SJCRH30 (cell line): ENCODE measurements around the gene TRPT1. TPM values are rescaled to one million over a fixed set of nuclear protein-coding genes. Genes with fewer than 3 reads are reported as not detected.
A peak's percentile ranks its signal among the peaks of the same experiment; 100 is the strongest.

ENCODE experiments used
- DNase-seq, 2 experiments: peaks; one replicate each; pipeline ENCODE4 v3.0.0-alpha.2; 2015 to 2020
- H3K27ac ChIP-seq: fragments of 250-450 bp; sonication (Bioruptor Pico); 2 replicates; pipeline ENCODE4 v1.5.1; 2020; ENCODE audit warnings: mild to moderate bottlenecking, moderate library complexity
- H3K27me3 ChIP-seq: fragments of 250-450 bp; sonication (Bioruptor Pico); 2 replicates; pipeline ENCODE4 v1.5.1; 2020; ENCODE audit warnings: mild to moderate bottlenecking, moderate library complexity
- H3K36me3 ChIP-seq: fragments of 250-450 bp; sonication (Bioruptor Pico); 2 replicates; pipeline ENCODE4 v1.5.1; 2020; ENCODE audit warnings: mild to moderate bottlenecking, moderate library complexity
- H3K4me1 ChIP-seq: fragments of 250-450 bp; sonication (Bioruptor Pico); 2 replicates; pipeline ENCODE4 v1.5.1; 2020; ENCODE audit warnings: mild to moderate bottlenecking, moderate library complexity
- H3K4me3 ChIP-seq: fragments of 250-450 bp; sonication (Bioruptor Pico); 2 replicates; pipeline ENCODE4 v1.5.1; 2020; ENCODE audit warnings: mild to moderate bottlenecking, moderate library complexity
- H3K9me3 ChIP-seq: fragments of 250-450 bp; sonication (Bioruptor Pico); replicated peaks from 2 replicates; pipeline ENCODE4 v1.5.1; 2020; ENCODE audit warnings: mild to moderate bottlenecking, moderate library complexity
- total RNA-seq: library from RNA; depleted of rRNA; stranded (reverse); fragments of >200 nt; shearing (Covaris generic); gene quantifications from 2 replicates; pipeline ENCODE4 v1.2.3, GENCODE V29; 2014

The TRPT1 gene
- total RNA-seq, 1 experiment from 2014 or later, result 24.9 TPM

- Histone ChIP-seq H3K4me3 (no peak overlapping the region), H3K4me1 (peaks cover 6% of the 10 kb centered on the region), H3K27ac (no peak overlapping the region), H3K36me3 (no peaks in the 10 kb centered on the region; the same call in 1 of the 2 replicates), H3K27me3 (no peaks in the 10 kb centered on the region), H3K9me3 (no peaks in the 10 kb centered on the region)
- no peak for DNase-seq
These were observed 5.2 kb downstream of the TRPT1 start for GRCh38 chr11:64220798-64221197.

- Histone ChIP-seq H3K36me3 (no peaks in the 10 kb centered on the region; the same call in 1 of the 2 replicates), H3K27ac (no peak overlapping the region), H3K4me3 (no peak overlapping the region), H3K9me3 (no peaks in the 10 kb centered on the region), H3K27me3 (no peaks in the 10 kb centered on the region), H3K4me1 (peaks cover 6% of the 10 kb centered on the region)
- no peak for DNase-seq
These were observed 5.7 kb downstream of the TRPT1 start for GRCh38 chr11:64220271-64220670.

GRCh38 chr11:64219755-64220154 lies 6.2 kb downstream of the TRPT1 start:
- Histone ChIP-seq H3K4me3 (no peak overlapping the region), H3K27me3 (no peaks in the 10 kb centered on the region), H3K4me1 (peaks cover 4% of the 10 kb centered on the region), H3K9me3 (no peaks in the 10 kb centered on the region), H3K27ac (no peak overlapping the region), H3K36me3 (peaks cover 2% of the 10 kb centered on the region; the same call in 1 of the 2 replicates)
- no peak for DNase-seq

GRCh38 chr11:64219354-64219684 lies 6.7 kb downstream of the TRPT1 start:
- peaks cover 2% of the 10 kb centered on the region; the same call in 1 of the 2 replicates for H3K4me1 ChIP-seq
- no peak overlapping the region for H3K27ac ChIP-seq
- no peak for DNase-seq
- no peaks in the 10 kb centered on the region for H3K9me3 ChIP-seq
- no peaks in the 10 kb centered on the region for H3K27me3 ChIP-seq
- H3K36me3 ChIP-seq, result peaks cover 2% of the 10 kb centered on the region; the same call in 1 of the 2 replicates
- no peak overlapping the region for H3K4me3 ChIP-seq

- 0 out of 2 replicates have a peak, but pooled peaks cover 2% of the 10 kb centered on the region for H3K4me1 ChIP-seq
- peaks cover 2% of the 10 kb centered on the region; the same call in 1 of the 2 replicates for H3K36me3 ChIP-seq
- no peak overlapping the region for H3K4me3 ChIP-seq
- no peaks in the 10 kb centered on the region for H3K27me3 ChIP-seq
- H3K9me3 ChIP-seq, result no peaks in the 10 kb centered on the region
- no peak for DNase-seq
- no peak overlapping the region for H3K27ac ChIP-seq
These were observed 7.2 kb downstream of the TRPT1 start for GRCh38 chr11:64218628-64219353.

GRCh38 chr11:64216879-64217278 lies 9.1 kb downstream of the TRPT1 start:
- no peak for DNase-seq
- no peak overlapping the region for H3K27ac ChIP-seq
- H3K36me3 ChIP-seq, result 0 out of 2 replicates have a peak, but pooled peaks cover 2% of the 10 kb centered on the region
- H3K4me3 ChIP-seq, result no peak overlapping the region
- H3K27me3 ChIP-seq, result no peaks in the 10 kb centered on the region
- no peaks in the 10 kb centered on the region for H3K4me1 ChIP-seq
- no peaks in the 10 kb centered on the region for H3K9me3 ChIP-seq

- no peaks in the 10 kb centered on the region for H3K9me3 ChIP-seq
- H3K4me1 ChIP-seq, result peaks cover 22% of the 10 kb centered on the region
- H3K4me3 ChIP-seq, result no peak overlapping the region
- no peak for DNase-seq
- no peak overlapping the region for H3K27ac ChIP-seq
- peaks cover 4% of the 10 kb centered on the region for H3K36me3 ChIP-seq
- no peaks in the 10 kb centered on the region for H3K27me3 ChIP-seq
These were observed 14.7 kb downstream of the TRPT1 start for GRCh38 chr11:64211181-64211872.

- Histone ChIP-seq H3K4me3 (no peak overlapping the region), H3K27me3 (no peaks in the 10 kb centered on the region), H3K27ac (no peak overlapping the region), H3K9me3 (no peaks in the 10 kb centered on the region), H3K36me3 (peaks cover 13% of the 10 kb centered on the region), H3K4me1 (peaks cover 31% of the 10 kb centered on the region)
- no peak for DNase-seq
These were observed 15.5 kb downstream of the TRPT1 start for GRCh38 chr11:64210301-64211020.

- Histone ChIP-seq H3K27ac (no peak overlapping the region), H3K36me3 (peaks cover 19% of the 10 kb centered on the region), H3K4me3 (no peak overlapping the region), H3K4me1 (peaks cover 40% of the 10 kb centered on the region), H3K9me3 (no peaks in the 10 kb centered on the region), H3K27me3 (no peaks in the 10 kb centered on the region)
- no peak for DNase-seq
These were observed 16.5 kb downstream of the TRPT1 start for GRCh38 chr11:64209563-64209843.

- H3K4me1 ChIP-seq, result peaks cover 44% of the 10 kb centered on the region
- peak overlapping the region; percentile 94 for H3K27ac ChIP-seq
- H3K9me3 ChIP-seq, result no peaks in the 10 kb centered on the region
- H3K36me3 ChIP-seq, result peaks cover 21% of the 10 kb centered on the region
- H3K27me3 ChIP-seq, result no peaks in the 10 kb centered on the region
- no peak overlapping the region for H3K4me3 ChIP-seq
- DNase-seq, result no peak
These were observed 17.0 kb downstream of the TRPT1 start for GRCh38 chr11:64208796-64209562.

- H3K27ac ChIP-seq, result peak overlapping the region; percentile 94
- peaks cover 47% of the 10 kb centered on the region for H3K4me1 ChIP-seq
These were observed 17.7 kb downstream of the TRPT1 start for GRCh38 chr11:64208086-64208795.

GRCh38 chr11:64207256-64208085 lies 18.5 kb downstream of the TRPT1 start:
- Histone ChIP-seq H3K4me1 (peaks cover 47% of the 10 kb centered on the region), H3K27me3 (no peaks in the 10 kb centered on the region), H3K4me3 (peak overlapping the region; percentile 33), H3K9me3 (no peaks in the 10 kb centered on the region), H3K36me3 (peaks cover 36% of the 10 kb centered on the region), H3K27ac (peak overlapping the region; percentile 94)
- peak; percentile 92 to 94 for DNase-seq

More at GRCh38 chr11:64208086-64208795, 17.7 kb downstream of the TRPT1 start:
- no peaks in the 10 kb centered on the region for H3K27me3 ChIP-seq
- peaks cover 28% of the 10 kb centered on the region for H3K36me3 ChIP-seq
- H3K9me3 ChIP-seq, result no peaks in the 10 kb centered on the region
- no peak for DNase-seq
- no peak overlapping the region for H3K4me3 ChIP-seq

GRCh38 chr11:64206457-64207255 lies 19.3 kb downstream of the TRPT1 start, which contains the start of gene FERMT3:
Gene FERMT3 (plus strand): TSS chr11:64206721. CDS start chr11:64207365, 644 bp downstream.
- H3K27ac ChIP-seq, result peak within 1 kb of the TSS; percentile 94
- no peaks in the 10 kb centered on the region for H3K27me3 ChIP-seq
- peak within 1 kb of the TSS; percentile 33 for H3K4me3 ChIP-seq
- peak in 1 of 2 experiments; percentile 20 for DNase-seq
- peaks cover 43% of the 10 kb centered on the region for H3K36me3 ChIP-seq
- peaks cover 47% of the 10 kb centered on the region for H3K4me1 ChIP-seq
- no peaks in the 10 kb centered on the region for H3K9me3 ChIP-seq
